Measurements from ENCODE around the gene MESP2. TPM values are rescaled to one million over a fixed set of nuclear protein-coding genes. Genes with fewer than 3 reads are reported as not detected.

Gene MESP2
- total and polyA plus RNA-seq, 2 donors (not counting 1 experiment from before 2014, with no cell fraction given): 0.99 TPM; not detected in 1

DNA sequence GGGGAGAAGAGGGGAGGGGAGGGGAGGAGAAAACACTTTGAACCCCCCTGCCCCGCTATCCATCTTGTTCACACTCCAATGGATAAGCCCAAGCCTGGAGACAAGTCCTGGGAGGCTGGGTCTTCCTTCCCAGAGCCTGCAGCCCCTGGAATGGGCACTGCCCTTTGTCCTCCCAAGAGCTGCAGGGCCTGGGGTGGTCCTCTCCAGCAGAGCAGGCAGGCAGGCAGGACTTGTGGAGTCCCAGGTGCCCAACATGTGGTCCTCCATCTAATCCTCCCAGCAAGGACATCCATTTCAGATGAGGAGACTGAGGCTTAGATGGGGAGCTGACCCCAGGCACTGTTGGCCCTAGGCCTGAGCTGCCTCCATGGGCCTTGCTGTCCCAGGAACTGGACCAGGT, 10.4 kb upstream of the MESP2 start:
- no peak overlapping the region for H2AFZ ChIP-seq (ENCODE audit: low read length)
- peaks cover 6% of the 10 kb centered on the region for H3K4me1 ChIP-seq (ENCODE audit: control insufficient read depth, extremely low read depth, insufficient read depth, low read length)
- H4K20me1 ChIP-seq (ENCODE audit: control insufficient read depth, extremely low read depth, insufficient read depth, low read length): no peaks in the 10 kb centered on the region
- no peak overlapping the region for H3K4me3 ChIP-seq (replicated peaks in 1 of 4; ENCODE audit: control extremely low read depth in 1 of 4, insufficient read depth in 1 of 4, low read depth in 3 of 4, low read length in 4 of 4)
- no peak overlapping the region for H3K9ac ChIP-seq (ENCODE audit: insufficient read depth, low read length)
- no peaks in the 10 kb centered on the region for H3K79me2 ChIP-seq (ENCODE audit: control insufficient read depth, insufficient read depth, low read length)
- H3K4me2 ChIP-seq (ENCODE audit: extremely low read depth, insufficient read depth, low read length): no peak overlapping the region
- DNase-seq (ENCODE audit: low read depth in 2 of 2): no peak
- TF ChIP-seq, protein P1, sequence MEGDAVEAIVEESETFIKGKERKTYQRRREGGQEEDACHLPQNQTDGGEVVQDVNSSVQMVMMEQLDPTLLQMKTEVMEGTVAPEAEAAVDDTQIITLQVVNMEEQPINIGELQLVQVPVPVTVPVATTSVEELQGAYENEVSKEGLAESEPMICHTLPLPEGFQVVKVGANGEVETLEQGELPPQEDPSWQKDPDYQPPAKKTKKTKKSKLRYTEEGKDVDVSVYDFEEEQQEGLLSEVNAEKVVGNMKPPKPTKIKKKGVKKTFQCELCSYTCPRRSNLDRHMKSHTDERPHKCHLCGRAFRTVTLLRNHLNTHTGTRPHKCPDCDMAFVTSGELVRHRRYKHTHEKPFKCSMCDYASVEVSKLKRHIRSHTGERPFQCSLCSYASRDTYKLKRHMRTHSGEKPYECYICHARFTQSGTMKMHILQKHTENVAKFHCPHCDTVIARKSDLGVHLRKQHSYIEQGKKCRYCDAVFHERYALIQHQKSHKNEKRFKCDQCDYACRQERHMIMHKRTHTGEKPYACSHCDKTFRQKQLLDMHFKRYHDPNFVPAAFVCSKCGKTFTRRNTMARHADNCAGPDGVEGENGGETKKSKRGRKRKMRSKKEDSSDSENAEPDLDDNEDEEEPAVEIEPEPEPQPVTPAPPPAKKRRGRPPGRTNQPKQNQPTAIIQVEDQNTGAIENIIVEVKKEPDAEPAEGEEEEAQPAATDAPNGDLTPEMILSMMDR (conservative IDR thresholded peaks at IDR 0.05 in 1 of 2, IDR thresholded peaks at IDR 0.05 in 1 of 2; ENCODE audit: low read depth in 1 of 2, low read length in 2 of 2): no peak
- TF ChIP-seq EZH2 (IDR thresholded peaks at IDR 0.05; ENCODE audit: low read length, missing control alignments): no peak
- no peak overlapping the region for H3K27ac ChIP-seq (ENCODE audit: insufficient read depth, low read length)
- no peaks in the 10 kb centered on the region for H3K27me3 ChIP-seq (ENCODE audit: control insufficient read depth, insufficient read depth, low read length)
- no peaks in the 10 kb centered on the region for H3K9me3 ChIP-seq (ENCODE audit: control insufficient read depth, insufficient read depth, low read depth, low read length)
- H3K36me3 ChIP-seq (ENCODE audit: control insufficient read depth, insufficient read depth, low read length): no peaks in the 10 kb centered on the region

DNA sequence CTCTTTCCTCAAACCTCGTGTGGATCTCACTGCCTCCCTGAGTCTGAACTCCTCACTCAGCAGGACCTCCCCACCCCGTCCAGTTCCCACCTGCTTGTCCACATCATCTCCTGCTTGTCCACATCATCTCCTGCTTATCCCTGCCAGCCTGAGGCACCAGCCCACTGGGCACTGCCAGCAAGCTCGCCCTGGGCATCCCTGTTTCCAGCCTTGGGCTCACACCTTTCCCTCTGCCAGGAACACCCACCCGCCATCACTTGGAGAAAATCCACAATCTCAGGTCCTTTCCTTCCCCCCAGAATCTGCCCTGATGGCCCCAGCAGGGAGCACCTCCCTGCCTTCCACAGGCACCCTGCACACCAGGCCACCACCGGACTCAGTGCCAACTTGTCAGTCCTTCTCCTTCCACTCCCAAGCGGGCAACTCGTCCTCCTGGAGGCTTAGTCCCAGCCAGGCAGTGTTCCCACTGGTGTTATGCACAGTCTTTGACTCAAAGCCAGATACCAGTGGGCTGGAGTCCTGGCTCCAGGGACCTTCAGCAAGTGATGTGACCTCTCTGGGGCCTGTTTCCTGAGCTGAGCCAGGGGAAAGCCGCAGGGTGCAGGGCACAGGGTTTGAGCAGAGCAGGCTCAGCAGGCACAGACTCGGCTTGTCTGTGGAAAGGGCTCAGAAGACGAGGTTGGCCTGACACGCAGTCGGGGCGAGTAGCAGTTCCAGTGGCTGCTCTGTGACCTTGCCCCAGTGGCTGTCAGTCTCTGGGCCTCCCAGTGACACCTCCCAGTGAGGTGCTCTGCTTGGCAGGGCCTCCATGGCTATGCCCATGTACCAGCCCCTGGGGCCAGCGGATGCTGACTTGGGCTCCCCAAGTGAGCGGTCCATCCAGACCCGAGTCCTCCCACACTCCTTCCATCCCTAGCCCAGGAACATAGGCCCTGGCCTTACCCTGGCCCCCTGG, 9.5 kb upstream of the MESP2 start:
- no peaks in the 10 kb centered on the region for H3K36me3 ChIP-seq (ENCODE audit: control insufficient read depth, insufficient read depth, low read length)
- H3K9ac ChIP-seq (ENCODE audit: insufficient read depth, low read length): no peak overlapping the region
- peaks cover 6% of the 10 kb centered on the region for H3K4me1 ChIP-seq (ENCODE audit: control insufficient read depth, extremely low read depth, insufficient read depth, low read length)
- no peak overlapping the region for H3K4me3 ChIP-seq (replicated peaks in 1 of 4; ENCODE audit: control extremely low read depth in 1 of 4, insufficient read depth in 1 of 4, low read depth in 3 of 4, low read length in 4 of 4)
- no peaks in the 10 kb centered on the region for H3K79me2 ChIP-seq (ENCODE audit: control insufficient read depth, insufficient read depth, low read length)
- no peak for TF ChIP-seq EZH2 (IDR thresholded peaks at IDR 0.05; ENCODE audit: low read length, missing control alignments)
- TF ChIP-seq, protein P1 (conservative IDR thresholded peaks at IDR 0.05 in 1 of 2, IDR thresholded peaks at IDR 0.05 in 1 of 2; ENCODE audit: low read depth in 1 of 2, low read length in 2 of 2): no peak
- H4K20me1 ChIP-seq (ENCODE audit: control insufficient read depth, extremely low read depth, insufficient read depth, low read length): no peaks in the 10 kb centered on the region
- H2AFZ ChIP-seq (ENCODE audit: low read length): no peak overlapping the region
- no peak overlapping the region for H3K27ac ChIP-seq (ENCODE audit: insufficient read depth, low read length)
- no peaks in the 10 kb centered on the region for H3K27me3 ChIP-seq (ENCODE audit: control insufficient read depth, insufficient read depth, low read length)
- no peak for DNase-seq (ENCODE audit: low read depth in 2 of 2)
- no peak overlapping the region for H3K4me2 ChIP-seq (ENCODE audit: extremely low read depth, insufficient read depth, low read length)
- H3K9me3 ChIP-seq (ENCODE audit: control insufficient read depth, insufficient read depth, low read depth, low read length): no peaks in the 10 kb centered on the region

DNA sequence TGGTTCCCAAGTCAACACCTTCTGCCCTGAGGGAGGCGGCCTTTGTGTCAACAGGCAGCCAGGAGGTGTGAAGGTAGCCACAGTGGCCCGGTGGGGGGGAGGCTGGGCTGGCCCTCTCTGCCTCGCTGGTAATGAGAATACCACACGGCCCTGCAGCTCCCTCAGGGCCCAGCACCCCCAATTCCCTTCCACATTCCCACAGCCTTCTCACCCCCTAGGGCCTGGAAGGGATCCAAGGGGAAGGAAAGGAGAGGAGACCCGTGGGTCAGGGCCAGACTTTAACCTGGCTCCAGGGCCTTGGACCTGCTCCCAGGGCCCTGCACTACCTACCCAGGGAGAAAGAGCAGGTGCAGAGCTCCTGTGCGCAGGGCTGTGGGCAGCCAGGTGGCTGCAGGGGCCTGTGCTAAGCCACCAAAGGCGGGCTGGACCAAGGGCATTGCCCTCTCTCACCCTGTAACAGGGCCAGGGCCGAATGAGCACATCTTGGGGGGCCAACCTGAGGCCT, 8.7 kb upstream of the MESP2 start:
- H3K4me2 ChIP-seq (ENCODE audit: extremely low read depth, insufficient read depth, low read length): no peak overlapping the region
- H4K20me1 ChIP-seq (ENCODE audit: control insufficient read depth, extremely low read depth, insufficient read depth, low read length): no peaks in the 10 kb centered on the region
- H3K79me2 ChIP-seq (ENCODE audit: control insufficient read depth, insufficient read depth, low read length): no peaks in the 10 kb centered on the region
- H3K27ac ChIP-seq (ENCODE audit: insufficient read depth, low read length): no peak overlapping the region
- no peaks in the 10 kb centered on the region for H3K36me3 ChIP-seq (ENCODE audit: control insufficient read depth, insufficient read depth, low read length)
- H3K4me1 ChIP-seq (ENCODE audit: control insufficient read depth, extremely low read depth, insufficient read depth, low read length): peaks cover 6% of the 10 kb centered on the region
- TF ChIP-seq, protein P1 (conservative IDR thresholded peaks at IDR 0.05 in 1 of 2, IDR thresholded peaks at IDR 0.05 in 1 of 2; ENCODE audit: low read depth in 1 of 2, low read length in 2 of 2): no peak
- no peak for TF ChIP-seq EZH2 (IDR thresholded peaks at IDR 0.05; ENCODE audit: low read length, missing control alignments)
- no peak overlapping the region for H3K9ac ChIP-seq (ENCODE audit: insufficient read depth, low read length)
- H3K27me3 ChIP-seq (ENCODE audit: control insufficient read depth, insufficient read depth, low read length): no peaks in the 10 kb centered on the region
- DNase-seq (ENCODE audit: low read depth in 2 of 2): no peak
- no peaks in the 10 kb centered on the region for H3K9me3 ChIP-seq (ENCODE audit: control insufficient read depth, insufficient read depth, low read depth, low read length)
- H2AFZ ChIP-seq (ENCODE audit: low read length): no peak overlapping the region
- no peak overlapping the region for H3K4me3 ChIP-seq (replicated peaks in 1 of 4; ENCODE audit: control extremely low read depth in 1 of 4, insufficient read depth in 1 of 4, low read depth in 3 of 4, low read length in 4 of 4)
